Pulmonary artery endothelial cell (primary cell): ENCODE data around the gene NTM. TPM values are rescaled to one million over a fixed set of nuclear protein-coding genes. Genes with fewer than 3 reads are reported as not detected.

Source experiments
- DNase-seq: peaks from one replicate; pipeline ENCODE4 v3.0.0-alpha.2; 2011; ENCODE audit warnings: low read depth, low spot score
- total RNA-seq: library from RNA; depleted of rRNA; stranded (reverse); fragments of >200 nt; gene quantifications from 2 replicates; pipeline ENCODE4 v1.2.3, GENCODE V29; 2014

NTM gene
- total RNA-seq, 1 donor from 2014 or later = 2.6 TPM

- no peak for DNase-seq
Observed at GRCh38 chr11:131888230-131888855, 517.9 kb downstream of the NTM start.

DNA sequence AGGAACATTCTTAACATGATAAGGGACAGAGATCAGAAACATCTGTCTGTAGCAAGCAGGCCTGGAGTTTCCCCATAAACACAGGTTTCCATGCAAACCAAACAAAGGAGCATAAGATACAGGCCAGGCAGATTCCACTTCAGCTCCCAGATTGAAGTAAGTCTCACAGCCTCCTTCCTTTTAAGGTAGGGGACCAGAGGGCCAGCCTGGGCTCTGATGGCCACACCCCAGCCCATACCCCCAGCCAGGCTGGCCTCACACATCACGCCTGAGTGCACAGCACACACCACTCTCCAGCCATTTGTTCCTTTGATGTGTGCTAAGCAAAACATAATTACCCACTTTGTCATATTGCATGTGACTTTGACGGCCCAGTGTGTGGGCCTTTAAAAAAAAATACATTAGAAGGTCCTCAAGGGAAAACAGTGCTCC is 518.7 kb downstream of the NTM start:
- DNase-seq = no peak

GRCh38 chr11:131889760-131890581 is 519.6 kb downstream of the NTM start:
- DNase-seq = no peak

GRCh38 chr11:131893103-131893890 is 522.9 kb downstream of the NTM start:
- no peak for DNase-seq

- DNase-seq = no peak
Observed at GRCh38 chr11:131893988-131894387, 523.6 kb downstream of the NTM start.

DNA sequence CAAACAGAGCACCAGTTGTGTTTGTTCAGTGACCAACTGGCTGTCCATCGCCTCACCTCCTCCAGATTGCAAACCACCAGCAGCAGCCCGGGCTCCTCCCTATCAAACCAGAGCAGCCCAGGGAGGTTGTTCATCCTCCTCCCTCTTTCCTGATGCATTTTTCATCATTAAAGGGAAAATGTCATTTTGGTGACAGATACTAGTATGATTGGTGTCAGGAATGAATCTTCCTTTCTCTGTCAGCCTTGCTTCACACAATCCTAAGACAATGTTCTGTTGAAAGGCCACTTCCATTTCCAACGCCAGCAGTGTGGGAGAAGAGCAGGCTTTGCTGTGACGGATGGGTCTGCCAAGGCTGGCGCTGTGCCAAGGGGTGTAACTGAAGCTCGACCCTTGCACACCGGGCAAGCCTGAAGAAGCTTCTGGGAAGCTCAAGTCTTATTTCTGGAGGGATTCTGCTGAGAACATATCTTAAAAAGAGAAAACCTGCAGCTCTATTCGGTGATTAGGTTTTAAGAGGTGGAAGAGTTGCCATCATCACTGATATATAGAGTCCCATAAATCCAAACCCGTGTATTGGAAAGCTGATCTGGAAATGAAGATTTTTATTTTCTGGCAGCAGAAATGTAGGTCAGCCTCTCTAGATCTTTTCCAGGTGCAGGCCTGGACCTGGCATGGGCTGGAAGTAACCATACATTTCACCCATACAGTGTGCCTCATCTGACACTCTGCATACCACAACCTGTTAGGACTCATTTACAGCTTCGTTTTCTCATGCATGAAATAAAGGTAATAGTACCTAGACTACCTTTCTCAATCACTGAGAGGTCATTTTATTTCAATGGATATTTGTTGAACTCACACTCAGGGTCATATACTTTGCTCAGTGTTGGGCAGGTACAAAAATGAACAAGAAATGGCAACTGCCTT is 524.5 kb downstream of the NTM start:
- DNase-seq = no peak

DNA sequence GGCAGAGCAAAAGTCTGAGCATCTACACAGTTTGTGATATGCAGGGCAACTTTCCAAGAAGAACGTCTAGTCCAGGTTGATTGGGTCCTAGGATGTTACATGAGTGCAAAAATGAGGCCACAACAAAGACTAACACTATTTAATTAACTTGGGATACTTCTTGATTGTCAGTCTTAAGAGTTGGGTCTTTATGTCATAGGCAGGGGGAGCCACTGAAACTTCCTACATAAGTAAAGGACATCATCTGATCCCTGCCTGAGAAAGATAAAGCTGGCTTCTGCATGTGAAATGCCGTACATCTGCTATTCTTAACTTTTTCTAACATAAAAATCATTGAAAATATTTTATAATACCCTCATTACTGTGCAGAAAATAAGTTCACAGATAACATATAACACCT is 525.5 kb downstream of the NTM start:
- DNase-seq = no peak

GRCh38 chr11:131896978-131897615 is 526.7 kb downstream of the NTM start:
- DNase-seq = no peak

DNA sequence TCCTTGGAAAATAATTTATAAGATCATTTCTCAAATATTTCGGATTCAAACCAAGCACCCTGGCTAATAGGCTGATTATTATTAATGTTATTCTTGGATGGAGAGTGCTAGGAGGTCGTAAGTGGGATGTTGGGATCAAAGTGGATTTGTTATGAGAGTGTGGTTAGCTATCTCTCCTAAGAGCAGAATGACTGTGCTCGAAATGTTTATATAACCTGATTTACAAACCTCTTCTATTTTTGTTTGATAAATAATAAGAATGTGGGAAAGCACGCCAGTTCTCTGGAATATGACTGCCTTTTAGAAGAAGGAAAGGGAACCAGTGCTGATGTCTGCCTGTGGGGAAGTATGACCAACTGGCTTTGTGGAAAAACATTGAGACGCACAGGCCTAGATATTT is 527.5 kb downstream of the NTM start:
- DNase-seq = no peak

DNA sequence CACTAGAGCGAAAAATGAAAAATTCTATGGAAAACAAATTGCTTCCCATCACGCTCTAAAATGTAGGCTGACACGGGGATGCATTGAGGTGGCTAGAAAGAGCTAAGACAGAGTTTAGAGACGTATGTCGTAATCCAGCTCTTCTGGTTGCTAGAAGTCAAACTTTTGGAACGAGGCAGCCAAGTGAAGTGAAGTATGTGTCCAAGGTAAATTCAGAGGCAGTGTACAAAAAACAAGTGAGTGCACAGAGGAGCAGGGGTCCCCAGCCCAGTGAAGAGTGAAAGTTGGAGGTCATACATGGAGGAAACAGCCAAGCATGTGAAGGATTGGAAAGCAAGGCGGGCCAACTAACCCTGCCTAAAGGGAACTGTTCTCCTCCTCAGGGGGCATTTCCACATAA is 528.5 kb downstream of the NTM start:
- no peak for DNase-seq

DNA sequence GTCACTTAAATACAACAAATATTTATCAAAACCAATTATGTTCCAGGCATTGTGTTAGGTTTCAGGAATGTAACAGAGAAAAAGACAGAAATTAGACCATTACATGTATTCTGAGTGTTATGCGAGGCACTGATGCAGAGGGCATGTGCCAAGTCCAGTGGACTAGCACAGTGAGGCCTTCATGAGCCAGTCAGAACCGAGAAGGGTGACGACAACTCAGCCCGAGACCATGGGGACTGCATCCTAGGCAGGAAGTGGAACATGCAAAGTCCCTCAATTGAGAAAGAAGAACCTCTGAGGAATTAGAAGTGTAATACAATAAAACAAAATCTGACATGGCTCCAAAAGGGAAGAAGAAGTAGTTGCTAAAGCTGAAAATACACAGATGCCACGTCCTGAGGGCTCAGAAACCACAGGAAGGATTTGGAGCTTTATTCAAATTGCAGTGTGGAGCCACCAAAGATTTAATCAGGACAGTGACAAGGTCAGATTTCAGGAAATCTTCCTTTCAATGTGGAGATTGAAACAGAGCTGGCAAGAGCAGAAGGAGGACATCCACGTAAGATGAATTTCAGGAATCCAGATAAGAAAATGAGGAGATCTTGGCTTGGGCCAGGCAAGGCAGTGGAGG is 529.6 kb downstream of the NTM start:
- DNase-seq = no peak

DNA sequence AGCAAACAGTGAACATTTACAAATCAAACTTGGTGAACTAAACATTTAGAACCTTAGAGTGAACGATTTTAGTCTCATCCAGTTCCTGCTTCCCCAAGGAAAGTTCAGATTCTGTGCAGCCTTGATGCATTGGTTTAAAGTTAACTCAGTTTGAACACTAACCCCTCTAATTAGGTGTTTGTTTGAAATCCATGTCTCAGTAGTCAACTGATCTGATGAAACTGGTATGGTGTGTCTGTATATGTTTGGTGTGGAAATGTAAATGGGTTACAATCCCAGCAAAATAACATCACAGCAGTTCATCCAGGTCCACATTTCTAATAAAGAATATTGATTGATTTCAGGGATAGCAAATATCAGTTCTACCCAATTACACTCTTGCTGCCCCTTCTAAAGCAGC is 532.0 kb downstream of the NTM start:
- no peak for DNase-seq

GRCh38 chr11:131903074-131903473 is 532.7 kb downstream of the NTM start:
- no peak for DNase-seq

GRCh38 chr11:131904756-131905155 is 534.3 kb downstream of the NTM start:
- no peak for DNase-seq

- DNase-seq = no peak
Observed at GRCh38 chr11:131906963-131907362, 536.5 kb downstream of the NTM start.

- no peak for DNase-seq
Observed at GRCh38 chr11:131907371-131907770, 537.0 kb downstream of the NTM start.

- DNase-seq = no peak
Observed at GRCh38 chr11:131908316-131908715, 537.9 kb downstream of the NTM start.

- no peak for DNase-seq
Observed at GRCh38 chr11:131909426-131910177, 539.2 kb downstream of the NTM start.

DNA sequence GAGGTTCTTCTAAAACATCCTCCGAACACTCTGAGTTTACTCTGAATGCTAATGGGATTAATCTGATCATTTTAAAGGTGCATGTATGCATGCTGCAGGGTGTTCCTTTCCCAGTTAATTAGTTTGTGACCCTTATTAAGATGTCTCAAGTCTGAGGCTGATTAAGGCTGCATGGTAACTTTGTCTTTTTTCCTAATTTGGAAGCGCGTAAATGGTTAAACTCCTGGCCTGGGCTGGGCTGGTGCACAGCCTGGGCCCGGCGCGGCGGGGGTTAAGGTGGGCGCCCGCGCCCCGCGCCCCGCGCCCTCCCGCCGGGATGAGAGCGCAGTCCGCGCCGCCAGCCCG is 539.7 kb downstream of the NTM start:
- DNase-seq = no peak
